A549 treated with dexamethasone at 1 μM for 4 hours (cell line): ENCODE results near the gene CARMIL1. TPM values are rescaled to one million over a fixed set of nuclear protein-coding genes. Genes with fewer than 3 reads are reported as not detected.

Source experiments
- total RNA-seq: library from RNA; stranded (reverse); fragments of 200-300 nt; extraction: Qiagen RNA extraction; gene quantifications from 5 replicates; pipeline ENCODE4 v1.2.3, GENCODE V29; 2022

CARMIL1 gene
- 8.5 to 10.3 TPM (median 8.9 TPM) in 5 replicates for total RNA-seq

DNA sequence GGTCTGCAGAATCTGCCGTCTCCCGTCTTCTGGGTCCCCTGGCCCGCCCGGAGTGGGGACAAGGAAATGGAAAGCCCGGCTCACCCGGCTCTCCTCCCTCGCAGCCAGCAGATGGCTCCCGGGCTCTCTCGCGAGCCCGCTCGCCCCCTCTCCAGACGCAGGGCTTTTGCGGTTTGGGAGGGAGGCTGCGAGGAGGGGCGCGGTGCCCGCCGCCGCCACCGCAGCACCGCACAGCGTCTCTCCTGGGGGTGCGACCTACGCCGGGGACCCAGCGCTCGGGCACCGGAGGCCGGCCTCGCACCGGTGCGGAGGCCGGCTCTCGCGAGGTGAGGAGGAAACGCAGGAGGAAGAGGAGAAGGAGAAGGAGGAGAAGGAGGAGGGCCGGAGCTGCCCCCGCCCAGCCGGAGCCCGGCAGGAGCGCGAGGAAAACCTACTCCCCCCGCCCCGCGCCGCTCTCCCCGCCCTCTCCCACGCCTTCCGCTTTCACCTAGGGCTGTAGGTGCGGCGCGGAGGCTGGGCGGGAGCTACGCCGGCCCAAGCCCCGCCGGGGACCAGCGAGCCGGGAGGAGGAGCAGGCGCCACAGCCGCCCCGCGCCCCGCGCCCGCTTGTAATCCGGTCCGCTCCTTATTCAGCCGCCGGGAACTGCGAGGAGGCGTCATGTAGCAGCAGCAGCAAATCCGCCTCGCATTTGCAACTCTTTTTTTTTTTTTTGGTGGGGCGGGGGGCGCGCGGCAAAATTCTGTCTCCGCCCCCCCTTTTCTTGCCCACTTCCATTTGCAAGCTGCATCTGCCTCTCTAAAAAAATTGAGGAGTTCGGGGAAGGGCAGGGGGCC is at the start of gene CARMIL1:
TSS of gene CARMIL1 (plus strand) at position 461 of the 834 bp plus-strand sequence. CDS start 422 bp downstream, outside the sequence.

DNA sequence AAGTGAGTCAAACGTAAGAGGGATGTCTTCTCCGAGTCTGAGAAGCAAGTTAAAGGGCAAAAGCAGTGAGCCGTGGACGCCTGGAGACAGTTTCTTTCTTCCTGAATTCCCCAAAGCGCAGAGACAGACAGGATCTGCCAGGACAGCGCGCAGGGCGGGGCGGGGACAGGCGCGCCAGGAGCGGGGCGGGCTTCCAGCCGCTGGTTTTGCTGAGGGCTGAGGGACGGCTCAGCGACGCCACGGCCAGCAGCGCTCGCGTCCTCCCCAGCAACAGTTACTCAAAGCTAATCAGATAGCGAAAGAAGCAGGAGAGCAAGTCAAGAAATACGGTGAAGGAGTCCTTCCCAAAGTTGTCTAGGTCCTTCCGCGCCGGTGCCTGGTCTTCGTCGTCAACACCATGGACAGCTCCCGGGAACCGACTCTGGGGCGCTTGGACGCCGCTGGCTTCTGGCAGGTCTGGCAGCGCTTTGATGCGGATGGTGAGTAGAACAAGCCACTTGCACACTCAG is 372.9 kb downstream of the CARMIL1 start, which contains the start of gene SCGN:
TSS of gene SCGN (plus strand) at position 209 of the 509 bp plus-strand sequence. CDS start at position 398, 189 bp downstream.

